ENCODE results near the gene ABCB8.
A peak's percentile ranks its signal among the peaks of the same experiment; 100 is the strongest.
"Not testable (repeated sequence)": the region's sequence is repeated elsewhere in the genome, so short reads cannot be mapped to it uniquely, and the experiment has no call there.

The ABCB8 gene

DNA sequence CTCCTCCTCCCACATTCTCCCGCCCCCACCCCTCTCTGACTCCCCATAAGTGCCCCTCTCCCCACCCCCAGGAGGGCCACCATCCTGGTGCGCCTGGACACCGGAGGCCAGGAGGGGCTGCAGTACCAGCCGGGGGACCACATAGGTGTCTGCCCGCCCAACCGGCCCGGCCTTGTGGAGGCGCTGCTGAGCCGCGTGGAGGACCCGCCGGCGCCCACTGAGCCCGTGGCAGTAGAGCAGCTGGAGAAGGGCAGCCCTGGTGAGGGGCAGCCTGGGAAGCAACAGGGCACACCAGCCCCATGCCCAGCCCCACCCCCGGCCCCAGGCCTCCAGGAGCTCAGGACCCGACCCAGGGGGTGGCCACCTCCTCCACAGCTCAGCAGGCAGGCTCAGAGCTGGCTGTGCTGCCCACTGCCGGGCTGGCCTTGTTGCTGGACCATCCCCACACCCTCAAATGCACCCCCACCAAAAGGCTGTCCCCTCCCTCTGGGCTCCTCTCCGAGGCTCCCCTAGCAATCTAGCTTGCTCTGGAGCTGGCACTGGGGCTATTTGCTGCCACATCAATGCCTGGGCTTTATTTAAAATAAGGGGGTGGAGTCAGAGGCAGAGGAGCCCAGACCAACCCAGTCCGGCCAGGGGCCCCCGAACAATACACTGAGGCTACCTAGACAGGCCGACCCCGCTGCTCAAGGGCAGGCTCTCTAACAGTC, 18.8 kb upstream of the ABCB8 start:
- H3K27ac ChIP-seq: no peak overlapping the region
- H3K9me3 ChIP-seq (ENCODE audit: control insufficient read depth, low read length): no peaks in the 10 kb centered on the region
- TF ChIP-seq, protein P1, sequence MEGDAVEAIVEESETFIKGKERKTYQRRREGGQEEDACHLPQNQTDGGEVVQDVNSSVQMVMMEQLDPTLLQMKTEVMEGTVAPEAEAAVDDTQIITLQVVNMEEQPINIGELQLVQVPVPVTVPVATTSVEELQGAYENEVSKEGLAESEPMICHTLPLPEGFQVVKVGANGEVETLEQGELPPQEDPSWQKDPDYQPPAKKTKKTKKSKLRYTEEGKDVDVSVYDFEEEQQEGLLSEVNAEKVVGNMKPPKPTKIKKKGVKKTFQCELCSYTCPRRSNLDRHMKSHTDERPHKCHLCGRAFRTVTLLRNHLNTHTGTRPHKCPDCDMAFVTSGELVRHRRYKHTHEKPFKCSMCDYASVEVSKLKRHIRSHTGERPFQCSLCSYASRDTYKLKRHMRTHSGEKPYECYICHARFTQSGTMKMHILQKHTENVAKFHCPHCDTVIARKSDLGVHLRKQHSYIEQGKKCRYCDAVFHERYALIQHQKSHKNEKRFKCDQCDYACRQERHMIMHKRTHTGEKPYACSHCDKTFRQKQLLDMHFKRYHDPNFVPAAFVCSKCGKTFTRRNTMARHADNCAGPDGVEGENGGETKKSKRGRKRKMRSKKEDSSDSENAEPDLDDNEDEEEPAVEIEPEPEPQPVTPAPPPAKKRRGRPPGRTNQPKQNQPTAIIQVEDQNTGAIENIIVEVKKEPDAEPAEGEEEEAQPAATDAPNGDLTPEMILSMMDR (IDR thresholded peaks at IDR 0.05): no peak
- H3K9ac ChIP-seq: no peak overlapping the region
- H2AFZ ChIP-seq: no peak overlapping the region
- H3K4me1 ChIP-seq: no peaks in the 10 kb centered on the region
- H3K4me3 ChIP-seq (ENCODE audit: low read depth, low read length): no peak overlapping the region
- H3K36me3 ChIP-seq (ENCODE audit: control insufficient read depth, insufficient read depth, low read length): no peaks in the 10 kb centered on the region
- H3K79me2 ChIP-seq: no peaks in the 10 kb centered on the region
- H3K4me2 ChIP-seq (ENCODE audit: low read length): no peak overlapping the region
- no peaks in the 10 kb centered on the region for H3K27me3 ChIP-seq (ENCODE audit: control insufficient read depth, insufficient read depth, low read length)

DNA sequence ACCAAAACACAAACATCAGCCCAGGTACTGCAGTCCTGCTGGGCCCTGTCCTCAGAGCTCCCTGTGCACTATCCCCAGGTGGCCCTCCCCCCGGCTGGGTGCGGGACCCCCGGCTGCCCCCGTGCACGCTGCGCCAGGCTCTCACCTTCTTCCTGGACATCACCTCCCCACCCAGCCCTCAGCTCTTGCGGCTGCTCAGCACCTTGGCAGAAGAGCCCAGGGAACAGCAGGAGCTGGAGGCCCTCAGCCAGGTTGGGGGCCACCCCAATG, 18.3 kb upstream of the ABCB8 start:
- H3K27me3 ChIP-seq (ENCODE audit: control insufficient read depth, insufficient read depth, low read length): no peaks in the 10 kb centered on the region
- no peak overlapping the region for H3K4me3 ChIP-seq (ENCODE audit: low read depth, low read length)
- no peaks in the 10 kb centered on the region for H3K79me2 ChIP-seq
- no peaks in the 10 kb centered on the region for H3K9me3 ChIP-seq (ENCODE audit: control insufficient read depth, low read length)
- TF ChIP-seq, protein P1 (IDR thresholded peaks at IDR 0.05): no peak
- H3K9ac ChIP-seq: no peak overlapping the region
- no peaks in the 10 kb centered on the region for H3K4me1 ChIP-seq
- no peaks in the 10 kb centered on the region for H3K36me3 ChIP-seq (ENCODE audit: control insufficient read depth, insufficient read depth, low read length)
- H3K27ac ChIP-seq: no peak overlapping the region
- H2AFZ ChIP-seq: no peak overlapping the region
- no peak overlapping the region for H3K4me2 ChIP-seq (ENCODE audit: low read length)

DNA sequence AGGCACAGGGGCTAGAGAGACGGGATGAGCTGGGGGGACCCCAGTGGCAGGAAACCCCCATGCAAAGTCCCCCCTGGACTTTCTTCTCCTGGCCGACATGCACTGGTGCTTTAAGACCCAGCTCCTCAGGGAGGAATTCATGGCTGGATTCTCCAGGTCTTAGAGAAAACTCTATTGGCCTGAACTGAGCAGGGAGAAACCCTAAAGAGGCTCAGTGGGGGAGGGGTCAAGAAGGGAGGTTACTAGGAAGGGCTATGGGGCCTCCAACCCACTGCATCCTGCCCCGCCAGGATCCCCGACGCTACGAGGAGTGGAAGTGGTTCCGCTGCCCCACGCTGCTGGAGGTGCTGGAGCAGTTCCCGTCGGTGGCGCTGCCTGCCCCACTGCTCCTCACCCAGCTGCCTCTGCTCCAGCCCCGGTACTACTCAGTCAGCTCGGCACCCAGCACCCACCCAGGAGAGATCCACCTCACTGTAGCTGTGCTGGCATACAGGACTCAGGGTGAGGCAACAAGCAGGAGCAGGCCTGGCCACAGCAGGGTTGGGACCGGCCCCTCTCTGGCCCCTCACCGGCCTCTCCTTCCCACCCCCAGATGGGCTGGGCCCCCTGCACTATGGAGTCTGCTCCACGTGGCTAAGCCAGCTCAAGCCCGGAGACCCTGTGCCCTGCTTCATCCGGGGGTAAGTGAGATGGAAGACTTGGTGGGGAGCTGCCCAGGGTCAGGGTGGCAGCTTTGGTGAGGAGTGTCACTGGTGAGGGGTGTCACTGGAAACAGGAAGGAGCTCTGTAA, 17.7 kb upstream of the ABCB8 start:
- Histone ChIP-seq H3K9me3 (ENCODE audit: control insufficient read depth, low read length) (no peaks in the 10 kb centered on the region), H3K9ac (no peak overlapping the region), H3K4me2 (ENCODE audit: low read length) (no peak overlapping the region), H3K27me3 (ENCODE audit: control insufficient read depth, insufficient read depth, low read length) (no peaks in the 10 kb centered on the region), H3K36me3 (ENCODE audit: control insufficient read depth, insufficient read depth, low read length) (no peaks in the 10 kb centered on the region), H3K79me2 (no peaks in the 10 kb centered on the region), H3K4me3 (ENCODE audit: low read depth, low read length) (no peak overlapping the region), H3K27ac (no peak overlapping the region), H2AFZ (peak overlapping the region; percentile 28), H3K4me1 (no peaks in the 10 kb centered on the region)
- TF ChIP-seq, protein P1 (IDR thresholded peaks at IDR 0.05): no peak

DNA sequence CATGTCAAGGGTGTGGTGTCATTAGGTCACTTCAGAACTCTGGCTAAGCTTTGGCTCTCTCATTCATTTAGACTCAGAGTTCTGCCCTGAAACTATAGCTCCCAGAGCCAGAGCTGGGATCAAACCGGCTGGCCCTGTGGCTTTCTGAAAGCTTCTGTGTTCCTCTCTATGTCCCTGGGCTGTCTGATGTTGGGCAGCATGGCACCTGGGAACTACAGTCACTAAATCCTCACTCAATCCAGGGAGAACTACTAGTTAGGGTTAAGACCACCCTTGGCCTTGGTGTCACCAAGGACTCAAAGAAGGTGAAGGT, 17.2 kb upstream of the ABCB8 start:
- Histone ChIP-seq H3K27me3 (ENCODE audit: control insufficient read depth, insufficient read depth, low read length) (no peaks in the 10 kb centered on the region), H3K9ac (no peak overlapping the region), H3K4me1 (no peaks in the 10 kb centered on the region), H3K79me2 (no peaks in the 10 kb centered on the region), H3K4me3 (ENCODE audit: low read depth, low read length) (no peak overlapping the region), H3K27ac (no peak overlapping the region), H3K36me3 (ENCODE audit: control insufficient read depth, insufficient read depth, low read length) (no peaks in the 10 kb centered on the region), H3K9me3 (ENCODE audit: control insufficient read depth, low read length) (no peaks in the 10 kb centered on the region), H3K4me2 (ENCODE audit: low read length) (no peak overlapping the region), H2AFZ (no peak overlapping the region)
- TF ChIP-seq, protein P1 (IDR thresholded peaks at IDR 0.05): no peak

DNA sequence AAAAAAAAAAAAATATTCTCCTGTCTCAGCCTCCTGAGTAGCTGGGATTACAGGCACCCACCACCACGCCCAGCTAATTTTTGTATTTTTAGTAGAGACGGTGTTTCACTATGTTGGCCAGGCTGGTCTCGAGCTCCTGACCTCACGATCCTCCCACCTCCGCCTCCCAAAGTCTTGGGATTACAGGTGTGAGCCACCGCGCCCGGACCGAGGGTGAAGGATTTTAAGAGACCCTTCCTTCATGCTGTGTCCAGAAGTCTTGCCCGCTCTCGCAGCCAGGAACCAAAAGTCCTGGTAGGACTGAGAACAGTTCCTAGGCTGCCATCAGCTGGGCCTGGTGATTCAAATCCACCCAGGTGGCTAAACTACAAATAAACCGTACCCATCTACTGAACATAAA, 16.6 kb upstream of the ABCB8 start:
- H3K4me1 ChIP-seq; H3K9me3 ChIP-seq (ENCODE audit: control insufficient read depth, low read length); H3K4me3 ChIP-seq (ENCODE audit: low read depth, low read length); H3K36me3 ChIP-seq (ENCODE audit: control insufficient read depth, insufficient read depth, low read length); H3K79me2 ChIP-seq; H3K4me2 ChIP-seq (ENCODE audit: low read length); H3K27ac ChIP-seq; H3K27me3 ChIP-seq (ENCODE audit: control insufficient read depth, insufficient read depth, low read length); H2AFZ ChIP-seq; H3K9ac ChIP-seq: not testable (repeated sequence)
